HepG2 (cell line): Measurements from ENCODE around the gene TEAD4.

Experiments
- EZH2 ChIP-seq: conservative IDR thresholded peaks from 2 replicates; pipeline ENCODE4 v1.6.1; 2012; ENCODE audit warnings: mild to moderate bottlenecking, low read depth, low read length, moderate library complexity
- HNRNPUL1 ChIP-seq: fragments of 200-400 bp; formaldehyde crosslinking; IDR thresholded peaks from 2 replicates; pipeline ENCODE4 v1.6.1; 2017; ENCODE audit warnings: low read depth, mild to moderate bottlenecking, low read length, moderate library complexity
- RBAK ChIP-seq: sonication (generic); formaldehyde crosslinking; IDR thresholded peaks from 2 replicates; pipeline ENCODE4 v1.5.1; 2020; ENCODE audit warnings: mild to moderate bottlenecking, missing genetic modification reagents
- SNAPC2 ChIP-seq: sonication (generic); formaldehyde crosslinking; IDR thresholded peaks from 2 replicates; pipeline ENCODE4 v1.8.1; 2022; ENCODE audit warnings: mild to moderate bottlenecking, missing genetic modification reagents
- TBL1XR1 ChIP-seq: fragments of 150-350 bp; IDR thresholded peaks from 2 replicates; pipeline ENCODE4 v1.6.1; 2014; ENCODE audit warnings: borderline replicate concordance, low read length; ENCODE audit not compliant: partially characterized antibody
- THRA ChIP-seq: sonication (generic); formaldehyde crosslinking; IDR thresholded peaks from 2 replicates; pipeline ENCODE4 v1.4.0; 2020; ENCODE audit warnings: missing genetic modification reagents, borderline replicate concordance
- ZNF263 ChIP-seq: sonication (generic); formaldehyde crosslinking; IDR thresholded peaks from 2 replicates; pipeline ENCODE4 v1.4.0; 2020; ENCODE audit warnings: missing genetic modification reagents
- TF ChIP-seq, protein P1 (sequence below): sonication (generic); formaldehyde crosslinking; IDR thresholded peaks from 2 replicates; pipeline ENCODE4 v1.8.1; 2023; ENCODE audit warnings: mild to moderate bottlenecking, missing genetic modification reagents, borderline replicate concordance
- TF ChIP-seq, protein P2 (sequence below): sonication (generic); formaldehyde crosslinking; IDR thresholded peaks from 2 replicates; pipeline ENCODE4 v1.4.0; 2020; ENCODE audit warnings: mild to moderate bottlenecking, missing genetic modification reagents

- TF ChIP-seq SNAPC2 (no peak), THRA (CRISPR knock-in tag) (peak; percentile 35; the same call in 1 of the 2 replicates), TBL1XR1 (no peak), RBAK (no peak), HNRNPUL1 (no peak), ZNF263 (CRISPR knock-in tag) (no peak), EZH2 (no peak)
- TF ChIP-seq, protein P1, sequence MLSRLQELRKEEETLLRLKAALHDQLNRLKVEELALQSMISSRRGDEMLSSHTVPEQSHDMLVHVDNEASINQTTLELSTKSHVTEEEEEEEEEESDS (CRISPR knock-in tag): no peak
- TF ChIP-seq, protein P2, sequence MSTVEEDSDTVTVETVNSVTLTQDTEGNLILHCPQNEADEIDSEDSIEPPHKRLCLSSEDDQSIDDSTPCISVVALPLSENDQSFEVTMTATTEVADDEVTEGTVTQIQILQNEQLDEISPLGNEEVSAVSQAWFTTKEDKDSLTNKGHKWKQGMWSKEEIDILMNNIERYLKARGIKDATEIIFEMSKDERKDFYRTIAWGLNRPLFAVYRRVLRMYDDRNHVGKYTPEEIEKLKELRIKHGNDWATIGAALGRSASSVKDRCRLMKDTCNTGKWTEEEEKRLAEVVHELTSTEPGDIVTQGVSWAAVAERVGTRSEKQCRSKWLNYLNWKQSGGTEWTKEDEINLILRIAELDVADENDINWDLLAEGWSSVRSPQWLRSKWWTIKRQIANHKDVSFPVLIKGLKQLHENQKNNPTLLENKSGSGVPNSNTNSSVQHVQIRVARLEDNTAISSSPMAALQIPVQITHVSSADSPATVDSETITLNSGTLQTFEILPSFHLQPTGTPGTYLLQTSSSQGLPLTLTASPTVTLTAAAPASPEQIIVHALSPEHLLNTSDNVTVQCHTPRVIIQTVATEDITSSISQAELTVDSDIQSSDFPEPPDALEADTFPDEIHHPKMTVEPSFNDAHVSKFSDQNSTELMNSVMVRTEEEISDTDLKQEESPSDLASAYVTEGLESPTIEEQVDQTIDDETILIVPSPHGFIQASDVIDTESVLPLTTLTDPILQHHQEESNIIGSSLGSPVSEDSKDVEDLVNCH (CRISPR knock-in tag): no peak
Observed at GRCh38 chr12:3055704-3056467, 96.7 kb downstream of the TEAD4 start.
